GM12878 (cell line): ENCODE measurements around the gene PAX9. TPM values are rescaled to one million over a fixed set of nuclear protein-coding genes. Genes with fewer than 3 reads are reported as not detected.

ENCODE experiments used
- ATAC-seq: fragments of 200-7000 bp; cut with Tn5 transposase; 3 replicates; pipeline ENCODE4 v1.9.1; 2020; ENCODE audit warnings: mild to moderate bottlenecking, moderate library complexity
- BruUV-seq: library from RNA; stranded (reverse); fragments of 400-500 nt; replicated peaks from 2 replicates; lab custom pipeline; 2021; lab: Mats Ljungman, UMichigan
- CTCF ChIA-PET: fragments of 300-600 bp; sonication (Branson Sonifier 250); formaldehyde crosslinking; extraction: SDS; loops from one replicate; lab custom pipeline; 2021; ENCODE audit warnings: inconsistent platforms; lab: Yijun Ruan, JAX
- POLR2A ChIA-PET: fragments of 350-600 bp; formaldehyde crosslinking; extraction: SDS; loops from one replicate; lab custom pipeline; 2021; ENCODE audit warnings: inconsistent platforms; lab: Charles Lee
- RAD21 ChIA-PET: fragments of 300-600 bp; sonication (Branson Sonifier 250); formaldehyde crosslinking; loops from one replicate; lab custom pipeline; 2023; ENCODE audit warnings: antibody characterized with exemption; ENCODE audit not compliant: unreplicated experiment; lab: Charles Lee
- SMC1A ChIA-PET: fragments of 300-600 bp; sonication (Branson Sonifier 250); formaldehyde crosslinking; loops from one replicate; lab custom pipeline; 2023; ENCODE audit not compliant: unreplicated experiment, uncharacterized antibody; lab: Charles Lee
- DNase-seq: peaks from one replicate; pipeline ENCODE4 v3.0.0-alpha.2; 2011; ENCODE audit warnings: low read depth, low spot score
- FAIRE-seq: peaks from 3 replicates; lab custom pipeline; 2011; peaks lifted over from hg19 to GRCh38; lab: Jason Lieb, UNC
- H2AFZ ChIP-seq: 2 replicates; pipeline ENCODE4 v1.6.0; 2011; ENCODE audit warnings: low read depth, low read length, control low read depth; ENCODE audit not compliant: control insufficient read depth
- H3K27ac ChIP-seq: 2 replicates; pipeline ENCODE4 v1.5.1; 2011; ENCODE audit warnings: control low read depth; ENCODE audit not compliant: control insufficient read depth, insufficient read depth
- H3K27me3 ChIP-seq, 2 experiments: replicated peaks in 1 of 2; 2 replicates each; pipeline versions ENCODE4 v1.6.0 to v1.6.1; 2011; ENCODE audit warnings: low read length in 1 of 2; ENCODE audit not compliant: control insufficient read depth in 2 of 2, insufficient read depth in 2 of 2
- H3K36me3 ChIP-seq, 2 experiments: 2 replicates each; pipeline ENCODE4 v1.5.1; 2011; ENCODE audit warnings: low read length in 1 of 2; ENCODE audit not compliant: control insufficient read depth in 2 of 2, insufficient read depth in 2 of 2
- H3K4me1 ChIP-seq: 2 replicates; pipeline ENCODE4 v1.6.1; 2011; ENCODE audit warnings: mild to moderate bottlenecking, low read length, moderate library complexity, mixed read lengths; ENCODE audit not compliant: control insufficient read depth, insufficient read depth
- H3K4me2 ChIP-seq: 2 replicates; pipeline ENCODE4 v1.6.0; 2011; ENCODE audit warnings: control low read depth; ENCODE audit not compliant: control insufficient read depth, insufficient read depth
- H3K4me3 ChIP-seq: fragments of 200-600 bp; sonication (generic); 2 replicates; pipeline ENCODE4 v1.5.1; 2016
- H3K79me2 ChIP-seq: 2 replicates; pipeline ENCODE4 v1.6.0; 2011; ENCODE audit warnings: low read length; ENCODE audit not compliant: control insufficient read depth, insufficient read depth
- H3K9ac ChIP-seq: 2 replicates; pipeline ENCODE4 v1.8.0; 2011; ENCODE audit warnings: low read length, control low read depth, mixed read lengths; ENCODE audit not compliant: control insufficient read depth, insufficient read depth
- H3K9me3 ChIP-seq: replicated peaks from 3 replicates; pipeline ENCODE4 v1.5.1; 2011; ENCODE audit warnings: mild to moderate bottlenecking, low read length; ENCODE audit not compliant: control insufficient read depth, insufficient read depth
- H4K20me1 ChIP-seq: 2 replicates; pipeline ENCODE4 v1.6.0; 2011; ENCODE audit not compliant: control insufficient read depth, insufficient read depth
- CREM ChIP-seq: IDR thresholded peaks from 2 replicates; pipeline ENCODE4 v1.6.1; 2014; ENCODE audit warnings: antibody characterized with exemption, low read depth
- DPF2 ChIP-seq: fragments of 450-650 bp; IDR thresholded peaks from 2 replicates; pipeline ENCODE4 v1.6.1; 2017; ENCODE audit warnings: mild to moderate bottlenecking
- HDAC6 ChIP-seq: fragments of 200-600 bp; sonication (generic); IDR thresholded peaks from one replicate; pipeline ENCODE4 v1.8.0; 2017; ENCODE audit warnings: antibody characterized with exemption; ENCODE audit not compliant: unreplicated experiment
- KAT2A ChIP-seq: conservative IDR thresholded peaks from 2 replicates; pipeline ENCODE4 v1.6.1; 2011; ENCODE audit warnings: low read depth, low read length; ENCODE audit not compliant: control insufficient read depth
- NBN ChIP-seq: fragments of 450-650 bp; IDR thresholded peaks from 2 replicates; pipeline ENCODE4 v1.6.1; 2016
- NFYA ChIP-seq: IDR thresholded peaks from 2 replicates; pipeline ENCODE4 v1.6.1; 2011; ENCODE audit warnings: low read depth, mild to moderate bottlenecking, low read length, improper control_type of control experiment, borderline replicate concordance
- NR2C1 ChIP-seq: fragments of 450-650 bp; IDR thresholded peaks from 2 replicates; pipeline ENCODE4 v1.6.1; 2017; ENCODE audit warnings: antibody characterized with exemption, mild to moderate bottlenecking, moderate library complexity
- PKNOX1 ChIP-seq: fragments of 450-650 bp; IDR thresholded peaks from 2 replicates; pipeline ENCODE4 v1.6.1; 2016; ENCODE audit warnings: mild to moderate bottlenecking
- POLR2AphosphoS5 ChIP-seq: IDR thresholded peaks from 2 replicates; pipeline ENCODE4 v1.6.1; 2011; ENCODE audit warnings: mild to moderate bottlenecking, low read length, inconsistent platforms
- RAD21 ChIP-seq: IDR thresholded peaks from 2 replicates; pipeline ENCODE4 v1.6.1; 2011; ENCODE audit warnings: mild to moderate bottlenecking, low read depth, low read length, moderate library complexity; ENCODE audit not compliant: insufficient read depth
- SPI1 ChIP-seq: IDR thresholded peaks from 2 replicates; pipeline ENCODE4 v1.6.1; 2011; ENCODE audit warnings: low read depth, mild to moderate bottlenecking, low read length, moderate library complexity, borderline replicate concordance; ENCODE audit not compliant: insufficient read depth
- USF2 ChIP-seq: IDR thresholded peaks from 2 replicates; pipeline ENCODE4 v1.6.1; 2011; ENCODE audit warnings: low read depth, low read length, improper control_type of control experiment, borderline replicate concordance
- ZNF274 ChIP-seq: IDR thresholded peaks from one replicate; pipeline ENCODE4 v1.8.0; 2011; ENCODE audit not compliant: insufficient read length, insufficient read depth
- ZZZ3 ChIP-seq: IDR thresholded peaks from 2 replicates; pipeline ENCODE4 v1.6.1; 2011; ENCODE audit warnings: low read depth; ENCODE audit not compliant: control insufficient read depth, insufficient read length
- WGBS: methylation state at CpG from one replicate; pipeline ENCODE4 v1.1.6; 2016; ENCODE audit warnings: low lambda C conversion rate; ENCODE audit not compliant: insufficient replicate concordance, insufficient coverage; ENCODE audit errors: missing lambda C conversion rate; 5-methylcytosine and 5-hydroxymethylcytosine counted together
- in situ Hi-C: fragments of 300-500 bp; cut with MboI; formaldehyde crosslinking; loops from 9 replicates; pipeline ENCODE4 v1.14.3; 2018; ENCODE audit warnings: mixed read lengths
- intact Hi-C: fragments of 100-400 bp; cut with micrococcal nuclease; formaldehyde crosslinking; loops from one replicate; pipeline ENCODE4 v1.14.2; 2022; ENCODE audit not compliant: unreplicated experiment
- polyA plus RNA-seq, 11 experiments: library from polyadenylated mRNA; depleted of rRNA in 4 of 11; unstranded in 6 of 11; stranded (reverse) in 5 of 11; fragments of >200 nt; fragmentation: Nextera tagmentation in 4 of 11; fragmentation: Illumina TruSeq in 1 of 11; extraction: Ambion mirVana in 4 of 11; extraction: Trizol in 1 of 11; gene quantifications; 1 replicate in 1 of 11; 2 replicates in 10 of 11; pipeline versions ENCODE4 v1.2.1 to v1.2.3, GENCODE V29; 2011 to 2016; ENCODE audit warnings: inconsistent platforms in 2 of 11, missing spikeins in 2 of 11, low read depth in 1 of 11
- total RNA-seq, 4 experiments: library from RNA; depleted of rRNA in 3 of 4; stranded (reverse); fragments of >200 nt in 3 of 4; fragmentation: Illumina TruSeq in 1 of 4; extraction: Trizol in 1 of 4; gene quantifications; 2 replicates each; pipeline versions ENCODE4 v1.2.1 to v1.2.3, GENCODE V29; 2013 to 2021
- TF ChIP-seq, protein P1 (sequence below): fragments of 150-350 bp; IDR thresholded peaks from 2 replicates; pipeline ENCODE4 v1.6.1; 2014; ENCODE audit warnings: mild to moderate bottlenecking, low read depth, low read length
- TF ChIP-seq, protein P2 (sequence below): IDR thresholded peaks from 2 replicates; pipeline ENCODE4 v1.6.1; 2012; ENCODE audit warnings: low read depth, low read length, improper control_type of control experiment

Gene PAX9
- total and polyA plus RNA-seq, 10 of the 15 experiments (the other 5 are each of a cell fraction or from before 2014, with no cell fraction given), result 0.03 to 8.2 (median 0.09) TPM; not detected in 3

GRCh38 chr14:36626151-36626550, 35.5 kb upstream of the PAX9 start:
- WGBS, result 44% methylated on average over 4 of the region's 4 CpGs
- POLR2A ChIA-PET, result interaction anchor here (0.6 kb wide), 1 partner anchor 18 kb away, joined by 3 read pairs; no protein-coding TSS in a partner anchor
- Histone ChIP-seq H3K27me3 (no peaks in the 10 kb centered on the region), H3K9ac (no peak overlapping the region)
- no peak for DNase-seq
- RAD21 ChIA-PET, result no interaction called here
- in situ Hi-C loops (no loop called here), intact Hi-C loops (no loop called here)
- no peak for TF ChIP-seq NBN
- no peak for TF ChIP-seq ZZZ3
- TF ChIP-seq NFYA, result no peak
- TF ChIP-seq, protein P1, sequence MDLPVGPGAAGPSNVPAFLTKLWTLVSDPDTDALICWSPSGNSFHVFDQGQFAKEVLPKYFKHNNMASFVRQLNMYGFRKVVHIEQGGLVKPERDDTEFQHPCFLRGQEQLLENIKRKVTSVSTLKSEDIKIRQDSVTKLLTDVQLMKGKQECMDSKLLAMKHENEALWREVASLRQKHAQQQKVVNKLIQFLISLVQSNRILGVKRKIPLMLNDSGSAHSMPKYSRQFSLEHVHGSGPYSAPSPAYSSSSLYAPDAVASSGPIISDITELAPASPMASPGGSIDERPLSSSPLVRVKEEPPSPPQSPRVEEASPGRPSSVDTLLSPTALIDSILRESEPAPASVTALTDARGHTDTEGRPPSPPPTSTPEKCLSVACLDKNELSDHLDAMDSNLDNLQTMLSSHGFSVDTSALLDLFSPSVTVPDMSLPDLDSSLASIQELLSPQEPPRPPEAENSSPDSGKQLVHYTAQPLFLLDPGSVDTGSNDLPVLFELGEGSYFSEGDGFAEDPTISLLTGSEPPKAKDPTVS, result no peak
- TF ChIP-seq SPI1, result no peak
- TF ChIP-seq HDAC6, result no peak
- TF ChIP-seq RAD21, result no peak
- TF ChIP-seq KAT2A, result no peak
- TF ChIP-seq, protein P2, sequence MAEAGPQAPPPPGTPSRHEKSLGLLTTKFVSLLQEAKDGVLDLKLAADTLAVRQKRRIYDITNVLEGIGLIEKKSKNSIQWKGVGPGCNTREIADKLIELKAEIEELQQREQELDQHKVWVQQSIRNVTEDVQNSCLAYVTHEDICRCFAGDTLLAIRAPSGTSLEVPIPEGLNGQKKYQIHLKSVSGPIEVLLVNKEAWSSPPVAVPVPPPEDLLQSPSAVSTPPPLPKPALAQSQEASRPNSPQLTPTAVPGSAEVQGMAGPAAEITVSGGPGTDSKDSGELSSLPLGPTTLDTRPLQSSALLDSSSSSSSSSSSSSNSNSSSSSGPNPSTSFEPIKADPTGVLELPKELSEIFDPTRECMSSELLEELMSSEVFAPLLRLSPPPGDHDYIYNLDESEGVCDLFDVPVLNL, result no peak
- TF ChIP-seq USF2, result no peak
- no peak for TF ChIP-seq NR2C1
- TF ChIP-seq POLR2AphosphoS5, result no peak
- no peak for TF ChIP-seq ZNF274
- no peak for TF ChIP-seq CREM
- TF ChIP-seq DPF2, result no peak
- TF ChIP-seq PKNOX1, result no peak
- TF ChIP-seq, all 136 proteins: peak for 0
- Histone ChIP-seq H3K27ac (no peak overlapping the region), H3K9me3 (no peaks in the 10 kb centered on the region), H2AFZ (no peak overlapping the region), H3K4me1 (no peaks in the 10 kb centered on the region), H4K20me1 (no peaks in the 10 kb centered on the region), H3K4me3 (no peak overlapping the region), H3K4me2 (no peak overlapping the region), H3K79me2 (no peaks in the 10 kb centered on the region), H3K36me3 (no peaks in the 10 kb centered on the region)
- no peak for FAIRE-seq
- BruUV-seq, result no TSS peak
- no peak for ATAC-seq
- ChIA-PET SMC1A (no interaction called here), CTCF (no interaction called here)
